Activated gamma-delta T cell treated with anti-CD3 and anti-CD28 coated beads, Interleukin-2, amount 50 U/mL, for 16 hours (primary cell): ENCODE measurements around the gene CHD6.

Experiments used
- DNase-seq: peaks from one replicate; pipeline ENCODE4 v3.0.0-alpha.2; 2020; ENCODE audit warnings: low read depth

The CHD6 gene

DNA sequence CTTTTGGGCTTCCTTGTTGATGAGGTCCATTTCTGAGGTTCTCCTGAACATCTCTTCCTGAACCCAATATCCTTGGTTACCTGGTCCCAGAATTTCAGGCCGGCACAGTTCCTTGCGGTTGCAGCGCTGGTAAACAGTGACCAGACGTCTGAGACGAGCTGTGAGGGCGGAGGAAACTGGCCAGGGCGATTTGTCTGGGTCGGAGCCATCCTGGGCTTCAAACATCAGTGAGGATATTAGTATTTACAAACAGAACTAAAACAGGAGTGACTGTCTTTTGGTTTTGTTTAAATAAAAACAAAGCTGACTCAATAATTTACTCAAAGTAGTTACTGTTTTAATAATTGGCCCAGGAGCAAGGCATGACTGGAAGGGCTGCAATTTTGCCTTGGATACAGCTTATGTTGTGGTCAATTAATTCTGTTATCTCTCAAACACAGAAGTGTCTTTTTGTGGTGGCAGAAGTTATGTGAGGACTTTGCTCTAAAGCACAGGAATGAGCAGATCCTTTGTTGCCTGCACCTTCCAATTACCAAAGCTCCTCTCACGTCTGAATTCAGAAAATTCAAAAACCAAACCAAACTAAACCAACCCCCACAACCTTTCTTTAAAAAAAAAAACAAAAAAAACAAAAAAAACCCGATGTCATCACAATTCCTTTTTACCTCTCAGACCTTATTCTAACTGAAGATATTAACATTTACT, 192.8 kb downstream of the CHD6 start:
- DNase-seq = no peak

DNA sequence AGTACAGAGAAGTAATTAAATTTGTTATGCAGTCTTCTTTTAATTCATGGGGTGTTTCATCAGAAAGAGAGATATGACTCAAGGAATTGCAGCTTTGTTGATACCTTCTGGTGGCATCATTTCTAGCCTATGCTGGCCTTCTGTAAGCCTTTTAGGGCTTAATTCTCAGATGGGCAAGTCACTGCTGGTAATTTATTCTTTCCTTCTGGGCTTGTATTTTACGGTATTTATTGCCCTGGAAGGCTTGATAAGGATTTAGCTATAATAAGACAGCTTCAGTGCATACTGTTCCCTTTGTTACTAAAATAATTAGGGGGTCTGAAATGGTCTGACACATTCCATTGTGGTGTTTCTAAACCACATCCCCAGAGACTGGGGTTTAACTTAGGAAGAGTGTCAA, 193.6 kb downstream of the CHD6 start:
- DNase-seq = no peak

DNA sequence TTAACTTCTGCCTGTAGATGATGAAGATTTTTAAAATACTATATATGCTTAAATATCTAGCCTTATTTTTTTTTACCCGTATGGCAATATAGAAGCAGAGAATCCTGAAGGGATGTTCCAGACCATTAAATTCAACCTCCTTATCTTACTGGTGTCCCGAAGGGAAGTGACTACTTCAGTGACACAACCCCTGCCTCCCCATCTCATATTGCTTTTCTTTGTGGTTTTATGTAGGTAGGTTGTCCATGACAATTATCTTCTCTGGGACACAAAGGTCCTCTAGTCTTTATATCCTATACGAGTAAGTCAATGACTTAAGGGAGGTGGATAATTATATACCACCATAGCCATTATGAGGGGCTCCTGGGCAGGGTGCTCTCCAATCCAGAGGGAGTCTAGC, 194.2 kb downstream of the CHD6 start:
- DNase-seq = no peak

DNA sequence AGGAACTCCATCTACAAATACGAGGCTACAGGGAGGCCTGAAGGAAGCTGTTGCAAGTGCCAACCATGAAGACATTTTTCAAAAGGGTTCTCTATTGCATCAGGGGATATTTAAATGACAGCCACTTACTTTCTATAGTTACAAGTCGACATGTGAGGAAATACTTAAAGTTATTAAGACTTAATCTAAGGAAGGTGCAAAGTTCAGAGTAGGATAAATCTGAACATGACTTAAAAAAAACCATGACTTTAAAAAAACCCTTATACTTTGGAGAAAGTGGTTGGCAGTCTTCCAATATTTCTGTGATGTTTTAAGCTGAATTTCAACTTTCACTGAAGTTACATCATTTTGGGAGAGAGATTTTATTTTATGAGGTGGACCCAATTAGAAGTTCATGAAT, 195.2 kb downstream of the CHD6 start:
- no peak for DNase-seq

DNA sequence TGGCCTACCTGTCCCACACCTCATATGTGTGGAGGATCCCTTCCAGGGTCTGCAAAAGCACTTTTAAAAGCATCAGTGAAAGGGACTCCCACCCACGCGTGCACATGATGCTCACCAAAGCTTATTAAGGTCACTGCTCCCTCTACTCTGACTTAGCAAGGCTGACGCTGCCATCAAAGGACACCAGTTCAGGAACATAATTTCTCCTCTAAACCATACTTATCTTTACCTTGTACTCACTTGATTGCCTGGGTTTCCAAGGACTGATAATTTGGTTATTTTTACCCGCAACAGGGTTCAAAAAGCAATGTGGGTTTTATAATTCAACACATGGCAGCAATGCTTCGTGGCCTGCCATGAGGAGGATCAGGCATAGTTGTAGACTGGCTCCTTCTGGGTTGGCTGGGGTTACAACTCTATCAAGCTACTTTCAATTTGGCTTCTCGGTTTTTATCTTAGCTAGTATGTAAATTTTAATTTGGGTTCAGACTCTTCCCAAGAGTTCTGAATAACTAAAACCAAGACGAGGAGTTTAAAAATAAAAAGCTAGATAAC, 199.4 kb downstream of the CHD6 start:
- no peak for DNase-seq

DNA sequence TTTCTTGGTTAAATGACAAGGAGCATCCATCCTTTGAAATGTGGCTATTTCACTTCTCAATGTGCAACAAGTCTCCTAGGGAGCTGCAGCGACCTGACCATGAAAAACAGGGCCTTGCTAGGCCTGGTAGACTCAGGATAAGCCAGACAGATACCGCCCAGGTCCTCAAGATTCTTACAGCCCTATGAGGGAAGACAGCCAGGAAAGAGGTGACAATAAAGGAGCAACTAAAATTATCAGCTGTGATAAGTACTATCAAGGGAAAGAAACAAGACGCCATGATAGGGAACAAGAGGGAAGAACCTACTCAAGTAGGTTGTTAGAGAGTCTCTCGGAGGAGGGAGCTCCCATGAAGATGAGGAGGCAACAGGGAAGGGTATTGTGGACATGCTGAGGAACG, 200.1 kb downstream of the CHD6 start:
- DNase-seq = no peak

DNA sequence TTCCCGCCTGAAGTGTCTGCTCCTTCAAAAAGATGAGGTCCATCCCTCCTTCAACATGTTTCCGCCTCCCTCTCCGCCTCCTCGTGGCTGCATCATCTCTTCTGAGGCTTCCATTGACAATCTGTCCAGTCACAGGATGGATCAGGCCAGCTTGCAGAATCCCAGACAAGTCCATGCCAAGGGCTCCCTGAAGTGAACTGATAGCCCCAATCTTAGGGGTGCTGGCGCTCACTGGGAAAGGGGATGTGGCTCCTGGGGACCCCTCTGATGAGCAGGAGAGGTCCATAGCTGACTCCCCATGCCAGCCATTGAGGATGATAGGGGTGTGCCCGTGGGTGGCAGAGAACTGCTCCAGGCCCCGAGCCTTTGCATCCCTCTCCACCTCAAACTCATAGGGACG, 203.0 kb downstream of the CHD6 start:
- no peak for DNase-seq

DNA sequence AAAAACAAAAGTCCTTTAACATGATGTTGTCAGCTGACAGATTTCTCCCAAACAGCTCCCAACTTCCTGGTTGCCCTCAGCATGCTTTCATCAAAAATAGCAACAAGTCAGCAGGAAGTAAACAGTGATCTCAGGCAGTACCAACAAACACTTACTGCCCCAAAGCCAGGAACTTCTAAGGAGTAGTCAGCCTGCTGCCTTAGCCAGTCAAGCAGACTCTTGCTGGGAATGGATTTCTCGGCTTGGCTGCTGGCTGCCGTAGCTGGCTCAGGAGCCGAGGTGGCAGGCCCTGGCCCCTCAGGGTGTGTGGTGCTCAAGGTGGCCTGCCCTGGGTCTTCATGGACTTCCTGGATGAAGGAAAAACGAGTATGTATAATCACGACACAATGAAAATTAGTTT, 205.0 kb downstream of the CHD6 start:
- no peak for DNase-seq

DNA sequence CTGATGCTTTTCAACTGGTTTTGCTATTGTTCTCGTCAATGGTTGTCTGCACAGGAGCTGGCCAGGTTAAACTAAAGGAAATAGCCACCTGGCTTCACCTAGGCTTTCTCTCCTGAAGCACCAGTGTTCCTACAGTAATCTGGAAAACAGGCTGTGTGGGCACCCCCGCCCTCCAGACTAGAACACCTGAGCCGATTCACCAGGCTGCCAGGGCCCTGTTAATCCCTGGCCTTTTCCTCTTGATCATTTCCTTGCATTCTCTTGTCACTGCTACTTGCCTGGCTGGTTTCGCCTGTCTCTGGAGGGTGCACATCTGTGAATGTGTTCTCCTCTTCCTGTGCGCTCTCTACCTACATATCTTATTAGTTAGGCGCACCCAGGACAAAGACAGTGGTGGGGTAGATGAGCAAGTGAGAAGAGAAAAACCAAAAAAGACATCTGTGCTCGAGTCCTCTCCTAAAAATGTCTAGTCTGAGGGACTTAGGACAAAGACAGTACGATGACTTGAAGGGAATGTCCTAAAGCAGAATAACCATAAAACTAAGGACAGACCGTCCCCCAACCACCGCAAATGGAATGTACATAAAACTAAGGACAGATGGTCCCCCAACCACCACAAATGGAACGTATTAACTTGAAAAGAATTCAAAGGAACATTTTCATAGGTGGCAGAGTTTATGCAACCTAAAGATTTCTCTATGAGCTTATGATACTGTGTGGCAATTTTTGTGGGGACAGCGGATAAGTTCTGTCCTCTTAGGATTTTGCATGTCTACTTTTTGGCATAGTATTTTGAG, 205.7 kb downstream of the CHD6 start:
- DNase-seq = no peak

DNA sequence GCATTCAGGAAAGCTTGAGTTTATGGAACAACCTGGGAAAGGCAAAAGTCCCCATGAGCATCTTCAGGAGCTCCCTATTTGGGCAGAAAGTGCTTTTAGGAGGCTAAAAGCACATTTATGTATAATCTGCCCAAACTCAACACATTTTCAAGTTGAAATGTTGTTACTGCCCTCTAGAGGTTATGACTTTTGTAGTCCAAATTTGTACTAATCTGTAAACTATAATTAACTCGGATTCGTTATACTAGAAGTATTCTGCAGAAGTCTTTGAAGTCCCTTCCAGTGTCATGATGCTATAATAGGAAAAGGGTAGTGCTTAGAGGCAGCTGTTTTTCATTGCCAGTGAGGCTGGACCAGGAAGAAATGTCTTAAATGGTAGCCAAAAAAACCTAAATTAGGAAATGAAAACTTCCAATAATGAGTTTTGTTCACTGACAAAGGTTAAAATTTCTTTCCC, 206.8 kb downstream of the CHD6 start:
- DNase-seq = no peak

DNA sequence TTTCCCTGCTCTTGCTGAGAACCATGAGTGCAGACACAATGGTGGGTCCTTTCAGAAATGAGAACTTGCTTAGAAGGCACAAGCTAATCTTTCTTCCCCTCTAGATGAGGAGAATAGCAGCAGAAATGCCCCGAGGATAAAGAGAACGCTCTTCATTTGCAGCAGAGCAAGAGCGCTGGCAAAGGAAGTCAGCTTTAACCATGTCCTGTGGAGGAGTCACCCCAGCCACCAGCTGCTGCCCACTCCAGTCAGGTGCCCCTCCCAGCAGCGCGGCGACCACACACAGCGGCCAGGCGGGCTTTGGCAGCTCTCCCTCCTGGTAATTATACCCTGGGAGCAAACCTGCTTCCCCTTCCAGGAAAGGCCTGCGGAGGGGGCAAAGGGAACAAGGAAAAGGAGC, 209.2 kb downstream of the CHD6 start:
- DNase-seq = no peak

DNA sequence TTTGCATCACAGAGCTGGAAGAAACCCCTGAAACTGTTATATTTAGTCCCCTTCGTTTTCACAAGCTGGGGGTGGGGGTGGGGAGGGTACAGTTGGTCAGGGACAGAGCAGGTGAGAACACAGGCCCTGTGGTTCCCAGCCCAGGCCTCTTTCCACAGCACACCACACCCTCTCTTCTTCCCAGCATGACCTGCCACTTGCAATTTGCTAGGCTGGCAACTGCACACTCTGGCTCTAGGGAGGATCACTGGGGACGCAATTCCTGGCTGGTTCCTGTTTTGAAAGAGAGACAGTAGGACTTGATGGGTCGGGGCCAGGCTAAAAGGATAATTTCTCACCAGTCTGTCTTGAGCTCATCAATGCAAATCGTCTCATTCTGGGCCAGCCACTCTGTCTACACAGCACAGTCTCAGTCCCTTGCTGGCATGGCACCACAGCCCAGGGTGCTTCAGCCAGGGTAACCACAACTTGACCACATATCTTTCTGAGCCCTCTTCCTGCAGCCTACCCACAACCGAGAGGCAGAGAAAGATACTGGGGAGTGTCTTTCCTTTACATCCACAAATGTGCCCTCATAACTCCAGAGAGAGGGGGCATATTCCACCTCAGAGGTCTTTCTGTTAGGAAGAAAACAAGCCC, 209.9 kb downstream of the CHD6 start:
- no peak for DNase-seq

DNA sequence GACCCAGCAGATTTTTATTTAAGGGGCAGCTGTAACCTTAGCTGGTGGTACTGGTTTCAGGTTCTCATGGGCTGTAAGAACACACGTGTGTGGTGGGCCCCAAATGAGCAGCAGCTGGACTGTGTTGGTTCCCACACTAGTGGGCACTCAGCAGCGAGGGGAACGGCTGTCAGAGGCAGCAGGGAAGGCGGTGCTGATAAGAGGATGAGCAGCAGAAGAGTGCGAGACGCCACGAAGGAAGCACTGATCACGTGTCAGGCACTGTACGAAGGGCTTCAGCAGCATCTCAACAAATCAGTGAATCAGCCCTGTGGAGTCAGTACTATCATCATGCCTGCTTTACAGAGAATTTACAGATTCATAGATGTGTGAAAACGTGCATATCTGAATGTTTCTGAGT, 210.6 kb downstream of the CHD6 start:
- DNase-seq = no peak

DNA sequence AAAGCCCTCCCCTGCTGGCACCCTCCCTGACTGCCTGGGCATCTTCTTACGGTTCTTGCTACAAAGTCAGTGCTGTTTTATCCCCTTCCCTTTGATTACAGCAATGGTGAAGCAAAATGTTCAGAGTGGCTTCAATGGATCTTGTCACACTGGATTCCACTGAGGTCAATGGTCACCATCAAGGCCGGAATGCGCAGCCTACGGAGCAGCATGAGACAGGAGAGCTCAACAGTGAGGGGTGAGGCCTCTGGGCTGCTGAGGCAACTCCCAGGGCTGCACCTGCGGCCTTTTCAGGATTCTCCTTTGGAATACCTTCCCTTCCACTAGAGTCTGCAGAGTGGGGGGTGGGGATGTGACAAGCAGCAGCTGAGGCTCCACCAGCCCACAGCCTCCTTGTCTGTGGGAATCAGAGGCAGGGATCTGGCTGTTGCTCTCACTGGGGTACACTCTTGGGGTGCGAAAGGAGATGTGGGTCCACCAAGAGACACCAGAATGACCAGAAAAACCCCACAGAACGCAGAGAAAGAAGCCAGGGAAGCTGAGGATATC, 211.2 kb downstream of the CHD6 start:
- DNase-seq = no peak

DNA sequence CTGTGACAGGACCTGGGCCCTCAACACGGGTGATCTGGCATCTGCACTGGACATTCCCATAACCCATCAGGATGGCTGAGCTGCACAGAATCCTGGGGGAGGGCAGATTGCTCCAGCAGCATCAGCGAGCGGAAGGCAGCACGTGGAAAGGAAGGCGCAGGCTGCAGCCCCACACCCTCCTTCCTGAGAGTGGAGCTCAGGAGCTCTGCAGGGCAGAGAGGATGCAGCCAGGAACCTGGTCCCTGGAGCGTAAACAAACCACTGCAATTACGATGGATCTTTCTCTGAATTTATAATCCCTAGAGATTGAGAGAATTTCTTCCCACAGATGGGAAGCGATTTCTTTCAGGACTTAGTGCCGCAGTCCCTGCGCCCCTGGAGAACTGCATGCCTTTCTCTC, 211.8 kb downstream of the CHD6 start:
- DNase-seq = no peak

DNA sequence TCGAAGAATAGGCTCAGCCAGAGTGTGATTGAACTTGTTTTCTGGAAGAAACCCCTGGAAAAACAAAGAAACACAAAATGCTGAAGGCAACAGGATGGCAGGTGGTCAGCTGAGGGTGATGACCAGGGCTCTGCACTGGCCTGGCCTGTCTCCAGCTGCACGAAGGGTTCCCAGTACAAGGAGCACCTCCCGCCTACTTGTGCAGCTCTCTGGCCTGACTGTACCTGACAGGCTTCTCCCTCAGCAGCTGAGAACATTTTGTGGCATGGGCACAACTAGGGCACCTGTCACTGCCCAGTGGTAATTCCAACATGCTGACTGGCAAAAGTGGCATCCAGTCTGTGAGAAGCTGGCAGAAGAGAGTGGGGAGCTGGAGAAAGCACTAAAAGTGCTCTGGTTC, 212.7 kb downstream of the CHD6 start:
- DNase-seq = no peak

DNA sequence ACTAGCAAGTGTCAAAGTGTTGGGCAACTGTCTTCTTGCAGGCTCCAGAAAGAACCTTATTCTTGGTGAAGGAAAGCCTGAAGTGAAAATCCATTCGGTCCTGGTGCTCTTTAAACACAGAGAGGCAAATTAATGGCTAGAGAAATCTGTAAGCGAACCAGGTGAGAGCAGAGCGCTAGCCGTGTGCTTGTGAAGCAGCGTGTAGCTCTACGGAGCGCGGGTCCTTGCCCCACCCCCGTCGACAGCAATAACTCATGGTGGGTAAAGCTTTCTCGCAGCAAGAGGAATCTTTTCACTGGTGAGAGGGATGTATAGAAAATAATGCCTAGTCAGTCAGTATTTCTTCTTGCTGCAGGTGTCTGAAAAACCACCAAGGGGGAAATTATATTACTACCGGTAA, 214.6 kb downstream of the CHD6 start:
- DNase-seq = no peak

DNA sequence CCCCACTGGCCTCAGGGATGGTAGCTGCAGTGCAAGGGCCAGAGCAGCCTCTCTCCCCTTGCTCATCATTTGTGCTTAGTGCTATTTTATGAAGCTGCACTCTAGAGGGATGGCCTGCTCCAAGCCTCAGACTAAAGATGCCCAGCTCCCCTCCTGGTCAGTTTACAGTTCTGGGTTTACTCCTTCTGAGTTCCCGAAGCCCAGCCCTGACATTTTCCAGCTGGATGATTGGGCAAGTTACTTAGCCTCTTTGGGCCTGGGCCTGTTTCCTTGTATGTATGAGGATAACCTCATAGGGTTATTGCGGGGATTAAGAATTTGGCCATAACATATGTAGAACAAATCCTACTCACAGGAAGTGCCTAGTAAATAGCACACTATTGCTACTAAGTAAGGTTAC, 219.8 kb downstream of the CHD6 start:
- DNase-seq = no peak

DNA sequence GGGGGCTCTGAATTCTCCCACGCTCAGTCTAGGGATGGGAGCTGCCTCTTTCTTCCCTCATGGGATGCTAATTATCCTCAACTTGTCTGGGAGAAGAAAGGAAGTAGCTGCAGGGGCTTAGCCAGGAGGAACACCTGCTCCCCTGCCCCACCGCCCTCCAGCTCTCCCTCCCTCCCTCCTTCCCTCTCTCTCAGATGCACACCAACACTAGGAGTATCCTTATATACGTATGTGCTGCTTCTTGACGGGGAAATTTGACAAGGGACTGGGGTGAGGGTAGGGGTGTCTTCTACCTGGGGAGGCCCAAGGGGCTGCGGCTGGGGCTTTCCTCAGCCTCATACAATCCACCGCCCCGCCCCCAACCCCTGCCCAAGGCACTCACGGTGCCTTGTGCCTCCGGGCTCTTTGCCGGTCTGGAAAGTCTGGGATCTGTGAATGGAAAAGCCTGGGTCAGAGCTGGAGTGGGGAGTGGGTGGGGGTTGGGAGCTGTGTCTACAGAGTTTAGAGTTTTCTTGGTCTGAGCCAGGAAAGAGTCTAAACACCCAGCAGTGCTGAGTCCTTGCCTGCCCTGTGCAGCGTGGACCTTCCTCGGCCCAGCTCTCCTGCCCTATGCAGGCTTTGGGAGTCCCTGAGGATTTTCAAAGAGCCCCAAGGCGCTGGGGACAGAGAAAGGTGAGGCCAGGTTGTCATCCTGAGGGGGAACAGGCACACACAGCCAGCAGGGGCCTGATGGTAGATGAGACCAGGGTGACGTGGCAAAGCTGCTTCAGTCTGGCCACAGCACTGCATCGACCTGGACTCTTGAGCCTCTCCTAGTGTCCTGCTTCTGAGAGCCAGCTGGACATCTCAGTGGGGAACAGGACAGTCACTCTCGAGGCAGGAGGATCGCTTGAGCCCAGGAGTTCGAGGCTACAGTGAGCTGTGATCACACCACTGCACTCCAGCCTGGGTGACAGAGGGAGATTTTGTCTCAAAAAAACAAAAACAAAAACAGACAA, 222.2 kb downstream of the CHD6 start:
- no peak for DNase-seq

DNA sequence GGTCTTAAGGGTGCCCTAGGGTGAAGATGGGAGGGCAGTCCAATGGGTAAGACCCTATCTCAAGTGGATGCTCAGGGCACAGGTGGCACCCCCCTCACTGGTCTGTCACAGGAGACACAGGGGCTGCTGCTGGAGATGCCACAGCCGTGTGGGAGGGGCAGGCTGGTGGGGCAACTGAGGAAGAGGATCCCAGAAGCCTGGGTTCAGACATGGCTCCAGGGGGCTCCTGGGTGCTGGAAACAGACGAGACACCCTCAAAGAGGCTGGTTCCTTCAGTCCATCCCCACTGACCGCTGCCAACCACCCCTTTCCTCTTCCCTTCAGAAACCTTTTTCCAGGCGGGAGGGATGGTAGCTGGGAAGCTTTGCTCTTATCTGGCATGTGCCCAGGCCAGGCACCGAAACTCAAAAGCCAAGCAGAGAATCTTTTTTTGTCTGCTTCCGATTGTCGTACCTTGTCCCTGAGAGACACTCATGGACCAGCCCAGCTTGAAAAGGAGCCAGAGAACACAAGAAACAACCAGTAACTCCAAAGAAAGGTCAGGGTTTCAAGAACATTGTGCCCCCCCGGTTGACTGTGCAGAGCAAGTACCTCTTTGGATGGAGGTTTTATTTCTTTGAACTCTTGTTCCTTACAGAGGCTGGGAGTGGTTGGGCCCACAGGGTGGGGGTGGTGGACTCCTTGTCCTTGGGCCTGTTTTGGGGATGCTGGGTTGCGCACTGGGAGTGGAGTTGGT, 223.1 kb downstream of the CHD6 start:
- no peak for DNase-seq

DNA sequence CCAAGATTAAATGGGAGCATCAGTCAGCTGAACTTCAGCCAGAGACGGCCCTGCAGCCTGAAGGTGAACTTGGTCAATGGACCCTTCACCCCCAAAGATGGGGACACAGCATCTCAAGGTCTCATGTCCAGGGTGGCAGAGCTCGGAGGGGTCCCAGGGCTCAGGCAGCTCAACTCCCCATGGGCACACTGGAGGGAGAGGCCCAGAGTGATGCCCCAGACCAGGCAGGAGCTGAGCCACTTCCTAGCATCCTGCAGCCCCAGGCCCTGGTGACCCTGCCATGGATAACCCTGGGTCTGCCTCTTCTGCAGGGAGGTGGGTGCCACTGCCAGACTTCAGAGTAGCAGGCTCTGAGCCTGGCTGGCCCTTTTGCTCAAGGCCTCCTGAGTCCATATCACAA, 224.1 kb downstream of the CHD6 start:
- no peak for DNase-seq
